T-helper 9 cell (primary cell): ENCODE results near the gene RGS5.

Experiments used
- DNase-seq: peaks from one replicate; pipeline ENCODE4 v3.0.0-alpha.2; 2020

The RGS5 gene

GRCh38 chr1:163141556-163141955 is 61.2 kb downstream of the RGS5 start:
- no peak for DNase-seq

- DNase-seq, result no peak
Observed at GRCh38 chr1:163137556-163138265, 65.0 kb downstream of the RGS5 start.

GRCh38 chr1:163131981-163132380 is 70.7 kb downstream of the RGS5 start:
- DNase-seq, result no peak

DNA sequence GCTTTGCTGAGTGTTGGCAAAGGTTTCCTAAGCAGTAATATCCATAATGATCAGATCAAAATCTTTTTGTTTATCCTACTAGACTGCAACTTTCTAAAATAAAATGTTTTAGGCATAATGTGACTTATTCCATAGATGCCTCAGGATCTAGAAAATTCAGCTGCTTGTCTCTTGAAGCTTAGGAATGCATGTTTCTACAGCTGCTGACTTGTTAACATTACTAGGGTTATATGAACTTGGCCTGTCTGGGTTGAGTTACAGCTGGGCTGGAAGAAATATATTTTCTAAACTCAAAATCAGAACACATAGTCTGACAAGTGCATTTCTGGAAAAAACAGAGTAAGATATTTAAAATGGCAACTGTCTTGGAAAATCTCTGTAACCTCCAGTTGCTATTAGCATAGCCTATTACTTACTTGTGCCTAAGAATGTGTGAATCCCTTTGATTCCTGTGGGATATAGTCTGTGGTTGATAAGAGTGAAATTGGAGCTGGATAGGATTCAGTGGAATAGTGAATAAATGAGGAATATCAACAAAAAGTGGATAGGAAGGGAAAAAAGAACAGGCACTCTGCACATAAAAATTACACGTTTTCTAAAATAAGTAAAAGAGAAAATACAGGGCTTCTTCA is 72.4 kb downstream of the RGS5 start:
- no peak for DNase-seq

GRCh38 chr1:163128282-163128681 is 74.4 kb downstream of the RGS5 start:
- no peak for DNase-seq

- DNase-seq, result no peak
Observed at GRCh38 chr1:163124812-163125211, 77.9 kb downstream of the RGS5 start.

GRCh38 chr1:163120372-163120771 is 82.3 kb downstream of the RGS5 start:
- no peak for DNase-seq

DNA sequence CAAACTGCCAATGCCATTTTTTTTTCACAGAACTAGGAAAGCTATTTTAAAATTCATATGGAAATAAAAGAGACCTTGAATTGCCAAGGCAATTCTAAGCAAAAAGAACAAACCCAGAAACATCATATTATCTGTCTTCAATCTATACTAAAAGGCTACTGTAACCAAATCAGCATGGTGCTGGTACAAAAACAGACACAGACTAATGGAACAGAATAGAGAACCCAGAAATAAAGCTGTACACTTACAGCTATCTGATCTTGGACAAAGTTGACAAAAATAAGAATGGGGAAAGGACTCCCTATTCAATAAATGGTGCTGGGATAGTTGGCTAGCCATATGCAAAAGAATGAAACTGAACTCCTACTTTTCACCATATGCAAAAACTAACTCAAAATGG is 83.0 kb downstream of the RGS5 start:
- no peak for DNase-seq

DNA sequence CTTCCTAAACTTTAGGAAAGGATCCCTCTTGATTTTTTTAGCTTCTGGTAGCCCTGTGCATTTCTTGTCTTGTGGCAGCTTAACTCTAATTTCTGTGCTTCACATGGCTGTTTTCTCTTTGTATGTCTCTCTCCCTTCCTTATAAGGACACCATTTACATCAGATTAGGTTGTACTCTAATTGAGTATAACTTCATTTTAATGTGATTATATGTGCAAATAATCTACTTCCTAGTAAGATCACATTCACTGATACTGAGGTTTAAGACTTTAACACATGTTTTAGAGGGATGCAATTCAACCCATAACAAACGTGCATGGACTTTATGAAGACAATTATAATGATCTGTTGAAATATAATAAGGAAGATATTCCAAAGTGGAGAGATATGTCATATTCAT is 86.8 kb downstream of the RGS5 start:
- DNase-seq, result no peak

DNA sequence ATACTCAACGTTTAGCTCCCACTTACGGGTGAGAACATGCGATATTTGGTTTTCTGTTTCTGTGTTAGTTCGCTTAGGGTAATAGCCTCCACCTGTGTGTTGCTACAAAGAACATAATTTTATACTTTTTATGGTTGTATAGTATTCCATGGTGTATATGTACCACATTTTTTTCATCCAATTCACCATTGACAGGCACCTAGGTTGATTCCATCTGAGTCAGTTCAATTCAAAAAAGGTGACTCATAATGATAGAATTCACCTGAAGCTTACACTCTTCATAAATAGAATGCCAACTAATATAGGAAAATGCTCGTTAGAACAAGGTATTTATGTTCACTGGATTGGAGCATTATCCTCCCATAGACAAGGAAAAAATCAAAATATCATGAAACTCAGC is 95.1 kb downstream of the RGS5 start:
- DNase-seq, result no peak

GRCh38 chr1:163106364-163106987 is 96.2 kb downstream of the RGS5 start:
- no peak for DNase-seq

- no peak for DNase-seq
Observed at GRCh38 chr1:163104385-163105099, 98.2 kb downstream of the RGS5 start.

GRCh38 chr1:163102590-163102989 is 100.1 kb downstream of the RGS5 start:
- no peak for DNase-seq

- DNase-seq, result no peak
Observed at GRCh38 chr1:163095213-163095612, 107.5 kb downstream of the RGS5 start.

DNA sequence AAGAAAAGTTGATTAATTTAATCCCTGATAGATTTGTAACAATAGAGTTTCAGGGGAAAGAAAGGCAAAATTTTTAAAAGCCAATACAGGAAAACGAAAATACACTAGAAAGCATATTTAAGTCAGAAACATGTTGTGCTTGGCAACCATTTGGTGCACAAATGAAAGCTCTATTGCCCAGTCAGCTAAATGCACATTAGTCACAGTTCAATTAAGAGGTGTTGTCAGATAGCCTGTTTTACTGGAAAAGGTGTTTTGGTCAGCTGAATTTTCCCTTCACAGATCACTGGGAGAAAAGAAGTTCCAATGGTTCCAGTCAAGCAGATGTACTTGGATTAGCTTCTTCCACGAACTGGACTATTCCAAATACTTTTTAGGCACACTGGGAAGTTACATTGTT is 108.1 kb downstream of the RGS5 start:
- DNase-seq, result no peak

DNA sequence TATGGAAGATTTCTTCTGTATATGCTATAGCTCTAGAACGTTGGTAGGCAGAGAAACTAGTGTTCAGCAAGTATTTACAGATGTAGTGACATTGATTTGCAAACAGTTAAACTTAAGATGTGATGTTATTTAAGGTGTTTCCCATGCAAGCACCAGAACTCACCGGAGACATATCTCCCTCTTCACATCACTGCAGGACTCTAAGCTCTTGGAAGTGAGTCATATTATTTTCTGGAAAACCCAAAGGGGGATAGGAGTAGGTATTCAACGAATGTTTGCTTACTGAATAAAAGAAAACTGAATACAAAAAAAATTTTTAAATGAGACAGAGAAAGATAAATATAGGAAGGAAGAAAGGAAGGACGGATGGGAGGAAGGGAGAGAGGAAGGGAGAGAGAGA is 108.5 kb downstream of the RGS5 start:
- DNase-seq, result no peak

- DNase-seq, result no peak
Observed at GRCh38 chr1:163093579-163093978, 109.1 kb downstream of the RGS5 start.

DNA sequence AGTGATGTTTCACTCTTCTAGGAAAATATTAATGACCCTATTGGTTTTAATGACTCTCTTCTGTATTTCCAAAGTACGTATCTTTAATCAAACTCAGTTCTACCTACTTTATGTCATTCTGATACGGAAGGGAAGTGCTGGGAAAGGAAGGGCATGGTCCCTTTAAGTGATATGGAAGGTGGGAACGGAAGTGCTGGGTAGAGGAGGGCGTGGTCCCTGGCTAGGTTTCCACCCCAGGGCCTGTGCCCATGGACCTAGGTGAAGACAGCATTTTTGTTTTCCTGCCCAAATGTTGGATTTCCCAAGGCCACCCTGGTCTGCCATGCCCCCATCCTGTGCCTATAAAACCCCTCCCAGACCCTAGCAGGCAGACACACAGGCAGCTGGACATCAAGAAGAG is 109.5 kb downstream of the RGS5 start:
- no peak for DNase-seq
